Progenitor cell of endocrine pancreas (in vitro differentiated cells): ENCODE measurements around the gene PERP. TPM values are rescaled to one million over a fixed set of nuclear protein-coding genes. Genes with fewer than 3 reads are reported as not detected.
"Not testable (repeated sequence)": the region's sequence is repeated elsewhere in the genome, so short reads cannot be mapped to it uniquely, and the experiment has no call there.

Experiments
- DNase-seq: peaks from one replicate; pipeline ENCODE4 v3.0.0; 2021; ENCODE audit warnings: low spot score; ENCODE audit not compliant: unreplicated experiment
- H3K27ac Mint-ChIP-seq: 2 replicates; pipeline ENCODE4 v1.8.0; 2021; ENCODE audit warnings: mild to moderate bottlenecking, moderate library complexity, mixed read lengths
- H3K27me3 Mint-ChIP-seq: 2 replicates; pipeline ENCODE4 v1.8.0; 2021; ENCODE audit warnings: mixed read lengths
- H3K36me3 Mint-ChIP-seq: 2 replicates; pipeline ENCODE4 v1.8.0; 2022; ENCODE audit warnings: mixed read lengths; ENCODE audit not compliant: insufficient read depth
- H3K4me1 Mint-ChIP-seq: 2 replicates; pipeline ENCODE4 v1.8.0; 2021; ENCODE audit warnings: low read depth, mixed read lengths
- H3K4me3 Mint-ChIP-seq: 2 replicates; pipeline ENCODE4 v1.8.0; 2021; ENCODE audit warnings: low read depth, mild to moderate bottlenecking, moderate library complexity, mixed read lengths
- H3K9me3 Mint-ChIP-seq: 2 replicates; pipeline ENCODE4 v1.8.0; 2021; ENCODE audit warnings: low read depth, mixed read lengths
- total RNA-seq: library from RNA; stranded (reverse); gene quantifications from 2 replicates; pipeline ENCODE4 v1.2.1, GENCODE V29; 2021
- TF ChIP-seq, protein P1 (sequence below): fragments of 200-600 bp; sonication (generic); IDR thresholded peaks from one replicate; pipeline ENCODE4 v1.5.0; 2021; ENCODE audit warnings: antibody characterized with exemption, mild to moderate bottlenecking; ENCODE audit not compliant: unreplicated experiment

Gene PERP
- total RNA-seq, 1 donor from 2014 or later, result 75.3 TPM

DNA sequence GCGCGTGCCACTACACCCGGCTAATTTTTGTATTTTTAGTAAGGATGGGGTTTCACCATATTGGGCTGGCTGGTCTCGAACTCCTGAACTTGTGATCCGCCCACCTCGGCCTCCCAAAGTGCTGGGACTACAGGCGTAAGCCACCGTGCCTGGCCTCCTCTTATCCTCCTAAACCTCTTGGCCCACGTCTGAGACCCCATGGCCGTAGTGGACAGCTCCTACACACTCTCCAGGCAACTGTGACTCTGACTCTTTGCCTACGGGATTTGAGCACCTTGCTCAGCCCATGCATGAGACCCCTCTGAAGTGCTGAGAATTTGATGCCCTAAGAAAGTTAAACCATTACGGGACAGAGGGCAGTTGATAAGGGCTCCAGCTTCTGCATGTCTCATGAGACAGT, 25.0 kb downstream of the PERP start:
- TF ChIP-seq, protein P1, sequence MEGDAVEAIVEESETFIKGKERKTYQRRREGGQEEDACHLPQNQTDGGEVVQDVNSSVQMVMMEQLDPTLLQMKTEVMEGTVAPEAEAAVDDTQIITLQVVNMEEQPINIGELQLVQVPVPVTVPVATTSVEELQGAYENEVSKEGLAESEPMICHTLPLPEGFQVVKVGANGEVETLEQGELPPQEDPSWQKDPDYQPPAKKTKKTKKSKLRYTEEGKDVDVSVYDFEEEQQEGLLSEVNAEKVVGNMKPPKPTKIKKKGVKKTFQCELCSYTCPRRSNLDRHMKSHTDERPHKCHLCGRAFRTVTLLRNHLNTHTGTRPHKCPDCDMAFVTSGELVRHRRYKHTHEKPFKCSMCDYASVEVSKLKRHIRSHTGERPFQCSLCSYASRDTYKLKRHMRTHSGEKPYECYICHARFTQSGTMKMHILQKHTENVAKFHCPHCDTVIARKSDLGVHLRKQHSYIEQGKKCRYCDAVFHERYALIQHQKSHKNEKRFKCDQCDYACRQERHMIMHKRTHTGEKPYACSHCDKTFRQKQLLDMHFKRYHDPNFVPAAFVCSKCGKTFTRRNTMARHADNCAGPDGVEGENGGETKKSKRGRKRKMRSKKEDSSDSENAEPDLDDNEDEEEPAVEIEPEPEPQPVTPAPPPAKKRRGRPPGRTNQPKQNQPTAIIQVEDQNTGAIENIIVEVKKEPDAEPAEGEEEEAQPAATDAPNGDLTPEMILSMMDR, result no peak
- DNase-seq, result no peak
- Mint-ChIP-seq H3K36me3 (no peaks in the 10 kb centered on the region), H3K9me3 (peaks cover 21% of the 10 kb centered on the region), H3K27ac (no peak overlapping the region), H3K4me3 (no peak overlapping the region), H3K27me3 (no peaks in the 10 kb centered on the region), H3K4me1 (peaks cover 20% of the 10 kb centered on the region)

DNA sequence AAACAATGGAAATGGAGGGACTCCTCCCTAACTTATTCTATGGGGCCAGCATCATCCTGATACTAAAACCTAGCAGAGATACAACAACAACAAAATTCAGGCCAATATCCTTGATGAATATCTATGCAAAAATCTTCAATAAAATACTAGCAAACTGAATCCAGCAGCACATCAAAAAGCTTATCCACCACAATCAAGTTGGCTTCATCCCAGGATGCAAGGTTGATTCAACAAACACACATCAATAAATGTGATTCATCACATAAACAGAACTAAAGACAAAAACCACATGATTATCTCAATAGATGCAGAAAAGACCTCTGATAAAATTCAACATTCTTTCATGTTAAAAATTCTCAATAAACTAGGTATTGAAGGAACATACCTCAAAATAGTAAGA, 27.7 kb downstream of the PERP start:
- not testable (repeated sequence) for H3K27ac Mint-ChIP-seq, H3K4me1 Mint-ChIP-seq, DNase-seq, H3K36me3 Mint-ChIP-seq, H3K27me3 Mint-ChIP-seq, H3K4me3 Mint-ChIP-seq
- peaks cover 22% of the 10 kb centered on the region for H3K9me3 Mint-ChIP-seq

DNA sequence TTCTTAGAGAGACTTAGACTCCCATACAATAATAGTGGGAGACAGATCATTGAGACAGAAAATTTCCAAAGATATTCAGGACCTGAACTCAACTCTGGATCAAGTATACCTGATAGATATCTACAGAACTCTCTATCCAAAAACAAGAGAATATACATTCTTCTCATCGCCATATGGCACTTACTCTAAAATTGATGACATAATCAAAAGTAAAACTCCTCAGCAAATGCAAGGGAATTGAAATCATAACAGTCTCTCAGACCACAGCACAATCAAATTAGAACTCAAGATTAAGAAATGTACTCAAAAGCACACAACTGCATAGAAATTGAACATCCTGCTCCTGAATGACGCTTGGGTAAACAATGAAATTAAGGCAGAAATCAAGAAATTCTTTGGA, 28.7 kb downstream of the PERP start:
- Mint-ChIP-seq H3K27me3 (no peaks in the 10 kb centered on the region), H3K4me1 (peaks cover 4% of the 10 kb centered on the region), H3K36me3 (peaks cover 3% of the 10 kb centered on the region), H3K27ac (no peak overlapping the region), H3K9me3 (peaks cover 29% of the 10 kb centered on the region), H3K4me3 (no peak overlapping the region)
- no peak for DNase-seq
- TF ChIP-seq, protein P1, result no peak

DNA sequence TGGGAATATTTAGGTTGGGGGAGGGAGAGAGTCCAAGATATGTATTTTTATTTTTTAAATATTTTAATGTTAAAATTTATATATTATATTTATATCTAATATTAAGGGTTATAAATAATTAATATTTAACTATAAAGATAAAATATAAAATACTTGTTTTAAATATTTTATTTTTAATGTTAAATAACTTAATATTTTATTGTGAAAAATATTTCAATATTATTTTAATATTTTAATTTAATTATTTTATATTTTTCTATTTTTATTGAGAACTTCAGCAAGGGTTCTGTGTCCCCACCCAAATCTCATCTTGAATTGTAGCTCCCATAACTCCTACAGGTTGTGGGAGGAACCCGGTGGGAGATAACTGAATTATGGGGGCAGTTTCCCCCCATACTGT, 34.0 kb downstream of the PERP start:
- TF ChIP-seq, protein P1, result no peak
- H3K27me3 Mint-ChIP-seq, result no peaks in the 10 kb centered on the region
- no peak overlapping the region for H3K4me3 Mint-ChIP-seq

DNA sequence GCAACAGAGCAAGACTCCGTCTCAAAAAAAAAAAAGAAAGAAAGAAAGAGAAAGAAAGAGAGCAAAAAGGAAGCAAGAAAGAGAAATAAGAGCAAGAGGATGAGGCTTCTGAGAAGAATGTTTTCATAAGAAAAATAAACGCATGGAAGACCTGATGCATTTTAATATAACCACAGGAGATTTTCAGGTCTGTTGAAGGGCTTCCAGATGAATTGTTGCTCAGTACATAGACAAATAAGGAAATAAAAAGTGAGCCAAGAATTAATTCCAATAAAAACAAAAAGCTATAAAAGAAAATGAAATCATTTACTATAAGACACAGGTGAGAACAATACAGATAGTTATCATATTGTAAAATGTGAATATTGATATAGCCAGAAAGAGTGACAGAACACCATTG, 43.5 kb downstream of the PERP start:
- DNase-seq, result no peak
- H3K27me3 Mint-ChIP-seq, result no peaks in the 10 kb centered on the region
- peaks cover 6% of the 10 kb centered on the region for H3K9me3 Mint-ChIP-seq
- no peak overlapping the region for H3K27ac Mint-ChIP-seq
- H3K4me1 Mint-ChIP-seq, result no peaks in the 10 kb centered on the region
- no peak overlapping the region for H3K4me3 Mint-ChIP-seq
- TF ChIP-seq, protein P1, result no peak
- no peaks in the 10 kb centered on the region for H3K36me3 Mint-ChIP-seq

More for the DNA sequence above, 34.0 kb downstream of the PERP start:
- Mint-ChIP-seq H3K9me3 (peaks cover 14% of the 10 kb centered on the region), H3K27ac (no peak overlapping the region), H3K4me1 (no peaks in the 10 kb centered on the region), H3K36me3 (peaks cover 3% of the 10 kb centered on the region)
- no peak for DNase-seq

DNA sequence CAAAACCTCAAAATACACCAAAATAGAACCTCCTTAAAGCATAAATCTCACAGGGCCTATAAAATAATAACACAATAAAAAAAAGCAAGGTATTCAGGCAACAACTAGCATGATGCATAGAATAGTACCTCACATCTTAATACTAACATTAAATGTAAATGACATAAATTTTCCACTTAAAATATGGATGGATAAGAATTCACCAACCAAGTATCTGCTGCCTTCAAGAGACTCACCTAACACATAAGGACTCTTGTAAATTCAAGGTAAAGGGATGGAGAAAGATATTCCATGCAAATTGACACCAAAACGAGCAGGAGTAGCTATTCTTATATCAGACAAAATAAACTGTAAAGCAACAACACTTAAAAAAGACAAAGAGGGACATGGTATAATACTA, 52.2 kb downstream of the PERP start:
- Mint-ChIP-seq H3K9me3 (peaks cover 38% of the 10 kb centered on the region), H3K4me3 (no peak overlapping the region), H3K27ac (no peak overlapping the region), H3K27me3 (peaks cover 3% of the 10 kb centered on the region), H3K36me3 (peaks cover 7% of the 10 kb centered on the region), H3K4me1 (peaks cover 3% of the 10 kb centered on the region)
- TF ChIP-seq, protein P1, result no peak
- no peak for DNase-seq
